MM.1S (cell line): Measurements from ENCODE around the gene MTERF2.

Experiments
- DNase-seq: peaks from one replicate; pipeline ENCODE4 v3.0.0-alpha.2; 2015
- H2AFZ ChIP-seq: fragments of 300-600 bp; sonication (generic); 2 replicates; pipeline ENCODE4 v1.6.0; 2016; ENCODE audit warnings: antibody characterized with exemption, low read length
- H3F3A ChIP-seq: fragments of 300-600 bp; sonication (generic); 2 replicates; pipeline ENCODE4 v1.6.1; 2016; ENCODE audit warnings: mild to moderate bottlenecking, antibody characterized with exemption, low read length, moderate library complexity, mixed read lengths; ENCODE audit not compliant: insufficient read depth
- H3K27ac ChIP-seq: fragments of 300-600 bp; sonication (generic); 2 replicates; pipeline ENCODE4 v1.5.1; 2016; ENCODE audit warnings: mild to moderate bottlenecking, low read length
- H3K27me3 ChIP-seq: fragments of 300-600 bp; sonication (generic); replicated peaks from 2 replicates; pipeline ENCODE4 v1.6.0; 2016; ENCODE audit warnings: low read length; ENCODE audit not compliant: insufficient read depth
- H3K36me3 ChIP-seq: fragments of 300-600 bp; sonication (generic); replicated peaks from 2 replicates; pipeline ENCODE4 v1.6.1; 2016; ENCODE audit warnings: mild to moderate bottlenecking, low read length, mixed read lengths; ENCODE audit not compliant: insufficient read depth
- H3K4me1 ChIP-seq: fragments of 300-600 bp; sonication (generic); 2 replicates; pipeline ENCODE4 v1.6.1; 2016; ENCODE audit warnings: low read length, mixed read lengths
- H3K4me2 ChIP-seq: fragments of 300-600 bp; sonication (generic); 2 replicates; pipeline ENCODE4 v1.6.0; 2016; ENCODE audit warnings: low read depth, low read length
- H3K4me3 ChIP-seq: fragments of 300-600 bp; sonication (generic); 2 replicates; pipeline ENCODE4 v1.5.1; 2016; ENCODE audit warnings: low read length, mixed read lengths
- H3K79me2 ChIP-seq: fragments of 300-600 bp; sonication (generic); 2 replicates; pipeline ENCODE4 v1.6.1; 2016; ENCODE audit warnings: mixed run types, low read length, mixed read lengths
- H3K9ac ChIP-seq: fragments of 300-600 bp; sonication (generic); 2 replicates; pipeline ENCODE4 v1.6.1; 2016; ENCODE audit warnings: low read length, mixed read lengths
- H3K9me2 ChIP-seq: fragments of 300-600 bp; sonication (generic); replicated peaks from 2 replicates; pipeline ENCODE4 v1.6.1; 2016; ENCODE audit warnings: mild to moderate bottlenecking, low read length, mixed read lengths; ENCODE audit not compliant: insufficient read depth
- H3K9me3 ChIP-seq: fragments of 300-600 bp; sonication (generic); replicated peaks from 2 replicates; pipeline ENCODE4 v1.6.1; 2016; ENCODE audit warnings: mild to moderate bottlenecking, low read length, mixed read lengths; ENCODE audit not compliant: insufficient read depth
- H4K20me1 ChIP-seq: fragments of 300-600 bp; sonication (generic); 2 replicates; pipeline ENCODE4 v1.6.1; 2016; ENCODE audit warnings: mild to moderate bottlenecking, low read length, moderate library complexity, mixed read lengths; ENCODE audit not compliant: insufficient read depth
- CTCF ChIP-seq: fragments of 300-600 bp; sonication (generic); IDR thresholded peaks from 2 replicates; pipeline ENCODE4 v1.5.1; 2016; ENCODE audit warnings: antibody characterized with exemption, low read length, mixed read lengths
- EZH2 ChIP-seq: fragments of 300-600 bp; sonication (generic); optimal IDR thresholded peaks from 2 replicates; pipeline ENCODE3; 2017; ENCODE audit warnings: low read depth, mild to moderate bottlenecking, antibody characterized with exemption, low read length, mixed read lengths
- EZH2phosphoT487 ChIP-seq: fragments of 300-600 bp; sonication (generic); IDR thresholded peaks from 2 replicates; pipeline ENCODE4 v1.6.1; 2018; ENCODE audit warnings: antibody characterized with exemption, low read length

MTERF2 gene

GRCh38 chr12:106953352-106954250 is 33.3 kb downstream of the MTERF2 start:
- Histone ChIP-seq H3K27me3 (no peaks in the 10 kb centered on the region), H3K9ac (no peak overlapping the region), H3K4me1 (peaks cover 5% of the 10 kb centered on the region), H3K4me3 (no peak overlapping the region), H3F3A (no peaks in the 10 kb centered on the region), H3K4me2 (no peak overlapping the region), H3K36me3 (no peaks in the 10 kb centered on the region), H3K27ac (no peak overlapping the region), H3K9me2 (no peaks in the 10 kb centered on the region), H4K20me1 (no peaks in the 10 kb centered on the region), H3K9me3 (no peaks in the 10 kb centered on the region), H3K79me2 (peaks cover 10% of the 10 kb centered on the region; the same call in 1 of the 2 replicates), H2AFZ (no peak overlapping the region)
- TF ChIP-seq CTCF, result no peak
- TF ChIP-seq EZH2phosphoT487, result no peak
- no peak for TF ChIP-seq EZH2
- DNase-seq, result no peak

GRCh38 chr12:106950591-106950990 is 36.4 kb downstream of the MTERF2 start:
- Histone ChIP-seq H3K36me3 (no peaks in the 10 kb centered on the region), H3K9me3 (no peaks in the 10 kb centered on the region), H4K20me1 (no peaks in the 10 kb centered on the region), H3K4me1 (no peaks in the 10 kb centered on the region), H3K4me3 (no peak overlapping the region), H2AFZ (no peak overlapping the region), H3F3A (no peaks in the 10 kb centered on the region), H3K9me2 (no peaks in the 10 kb centered on the region), H3K4me2 (no peak overlapping the region), H3K27me3 (no peaks in the 10 kb centered on the region), H3K9ac (no peak overlapping the region), H3K27ac (no peak overlapping the region), H3K79me2 (no peaks in the 10 kb centered on the region)
- TF ChIP-seq EZH2phosphoT487, result no peak
- TF ChIP-seq EZH2, result no peak
- no peak for TF ChIP-seq CTCF
- no peak for DNase-seq

GRCh38 chr12:106947461-106947860 is 39.5 kb downstream of the MTERF2 start:
- Histone ChIP-seq H3K4me2 (no peak overlapping the region), H2AFZ (no peak overlapping the region), H3K4me3 (no peak overlapping the region), H3K4me1 (no peaks in the 10 kb centered on the region), H3K79me2 (no peaks in the 10 kb centered on the region), H3K36me3 (no peaks in the 10 kb centered on the region), H4K20me1 (no peaks in the 10 kb centered on the region), H3K9ac (no peak overlapping the region), H3K9me3 (no peaks in the 10 kb centered on the region), H3K9me2 (no peaks in the 10 kb centered on the region), H3F3A (no peaks in the 10 kb centered on the region), H3K27me3 (no peaks in the 10 kb centered on the region), H3K27ac (no peak overlapping the region)
- DNase-seq, result no peak
- no peak for TF ChIP-seq EZH2
- no peak for TF ChIP-seq CTCF
- no peak for TF ChIP-seq EZH2phosphoT487
